Limb (tissue), 2 donors: Measurements from ENCODE around the gene GNG5.
"Not testable (repeated sequence)": the region's sequence is repeated elsewhere in the genome, so short reads cannot be mapped to it uniquely, and the experiment has no call there.

Source experiments
- DNase-seq, 2 donors: peaks; one replicate each; pipeline ENCODE4 v3.0.0-alpha.2; 2016; ENCODE audit errors: extremely low spot score in 2 of 2

The GNG5 gene

DNA sequence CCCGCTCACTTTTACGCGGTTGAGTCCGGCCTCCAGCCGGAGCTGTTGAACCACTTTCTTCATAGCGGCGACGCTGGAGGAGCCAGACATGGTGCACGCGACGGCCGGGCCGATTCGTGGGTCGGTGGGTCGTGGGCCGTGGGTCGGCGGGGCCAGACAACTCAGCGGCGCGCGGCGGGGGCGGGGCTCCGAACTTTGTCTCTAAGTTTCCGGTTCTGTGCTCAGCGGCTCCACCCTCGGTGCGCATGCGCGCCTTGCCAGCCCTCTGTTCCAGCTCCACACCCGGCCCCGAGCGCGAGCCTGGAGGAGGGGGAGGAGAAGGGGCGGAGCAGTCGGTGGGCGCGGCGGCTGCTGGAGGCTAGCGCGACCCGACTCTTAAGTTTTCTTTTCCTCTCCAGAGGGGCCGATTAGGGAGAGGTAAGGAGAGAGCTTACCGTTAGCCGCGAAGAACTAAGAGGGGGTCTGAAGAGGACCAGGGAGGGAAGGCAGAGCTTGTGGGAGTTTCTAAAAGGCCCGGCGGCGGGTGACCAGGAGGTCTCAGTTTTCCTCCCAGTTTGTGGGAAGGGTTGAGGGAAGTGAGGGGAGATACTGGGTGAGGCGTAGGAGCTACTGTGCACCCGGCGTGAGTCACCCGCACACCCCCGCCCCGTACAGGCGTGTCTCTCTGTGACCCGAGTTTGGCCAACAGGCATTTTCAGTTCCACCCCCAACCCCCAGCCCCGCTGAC, at the start of gene GNG5, which contains the start of gene SPATA1:
Gene GNG5 (minus strand): TSS at position 580 of the 727 bp plus-strand sequence. CDS start 490 bp downstream, at position 90.
Gene SPATA1 (plus strand): TSS at position 385 of the 727 bp plus-strand sequence. CDS start 9,974 bp downstream, outside the sequence.
- DNase-seq: peak; percentile 98

- DNase-seq: no peak
Measured at GRCh38 chr1:84550826-84551225, 44.4 kb upstream of the GNG5 start.

- no peak for DNase-seq
Measured at GRCh38 chr1:84541679-84542078, 35.3 kb upstream of the GNG5 start.

DNA sequence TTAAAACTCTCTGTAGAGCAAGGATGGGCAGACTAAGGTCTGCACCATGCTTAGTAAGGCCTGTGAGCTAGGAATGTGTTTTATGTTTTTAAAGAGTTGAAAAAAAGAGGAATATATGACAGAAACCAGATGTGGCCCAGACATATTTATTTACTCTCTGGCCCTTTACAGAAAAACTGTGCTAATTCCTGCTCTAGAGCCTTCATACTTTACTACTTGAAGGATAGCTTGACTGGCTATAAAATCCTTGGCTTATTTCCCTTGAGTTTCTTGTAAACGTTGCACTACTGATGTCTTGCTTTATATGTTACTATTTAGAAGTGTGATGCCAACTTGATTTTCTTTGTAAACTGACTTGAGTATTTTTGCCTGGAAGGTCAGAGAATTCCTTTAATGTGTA, 34.4 kb upstream of the GNG5 start:
- DNase-seq: no peak

DNA sequence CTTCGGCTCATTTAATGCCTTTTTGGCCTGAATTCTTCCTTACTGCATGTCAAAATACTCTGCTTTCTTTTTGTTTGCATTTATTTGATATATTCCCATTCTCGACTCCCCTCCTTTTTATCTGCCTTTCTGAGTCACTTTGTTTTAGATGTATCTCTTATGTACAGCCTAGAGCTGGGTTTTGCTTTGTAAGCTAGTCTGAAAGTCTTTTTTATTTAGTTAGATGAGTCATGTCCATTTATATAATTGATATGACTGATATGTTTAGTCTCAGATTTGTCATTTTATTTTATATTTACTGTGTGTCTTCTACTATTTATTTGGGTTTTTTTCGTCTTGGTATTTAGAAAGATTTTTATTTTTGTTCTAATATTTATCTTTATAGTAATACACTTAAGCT, 33.6 kb upstream of the GNG5 start:
- no peak for DNase-seq

GRCh38 chr1:84538599-84538998, 32.2 kb upstream of the GNG5 start:
- DNase-seq: no peak

DNA sequence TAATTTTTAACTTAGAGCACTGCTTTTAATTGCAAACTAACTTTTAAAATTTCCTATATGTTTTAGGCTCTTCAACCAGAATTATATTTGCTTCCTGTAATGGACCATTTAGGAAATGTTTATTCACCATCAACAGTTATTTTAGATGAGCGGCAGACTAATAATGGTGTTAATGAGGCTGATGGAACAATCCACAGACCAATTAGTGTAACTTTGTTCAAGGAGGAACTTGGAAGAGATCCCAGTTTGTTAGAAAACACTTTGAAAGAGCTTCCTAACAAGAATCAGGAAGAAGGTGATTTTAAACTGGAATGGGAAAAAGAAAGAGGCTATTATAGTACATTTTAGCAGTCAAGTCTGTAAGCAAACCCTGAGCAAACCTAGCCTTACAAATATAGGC, 19.4 kb upstream of the GNG5 start:
- no peak for DNase-seq

DNA sequence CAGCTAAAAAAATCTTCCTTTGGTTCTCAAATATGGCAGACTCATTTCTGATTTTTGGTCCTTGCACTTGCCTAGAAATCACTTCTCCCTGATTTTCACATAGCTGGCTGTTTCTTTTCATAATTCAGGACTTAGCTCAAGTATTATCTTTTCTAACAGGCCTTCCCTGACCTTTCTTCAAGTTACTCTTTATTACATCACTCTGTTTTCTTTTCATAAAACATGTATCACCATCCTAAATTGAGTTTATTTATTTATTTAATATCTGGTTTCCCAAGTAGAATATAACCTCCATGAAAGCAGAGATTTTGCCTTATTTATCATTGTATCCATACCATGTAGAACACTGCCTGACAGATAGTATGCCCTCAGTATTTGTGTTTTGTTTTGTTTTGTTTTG, 18.2 kb upstream of the GNG5 start:
- DNase-seq: no peak

GRCh38 chr1:84510668-84511067, 4.3 kb upstream of the GNG5 start:
- DNase-seq: no peak

- DNase-seq: no peak
Measured at GRCh38 chr1:84510165-84510564, 3.8 kb upstream of the GNG5 start.

- DNase-seq: no peak
Measured at GRCh38 chr1:84509029-84509428, 2.6 kb upstream of the GNG5 start.

DNA sequence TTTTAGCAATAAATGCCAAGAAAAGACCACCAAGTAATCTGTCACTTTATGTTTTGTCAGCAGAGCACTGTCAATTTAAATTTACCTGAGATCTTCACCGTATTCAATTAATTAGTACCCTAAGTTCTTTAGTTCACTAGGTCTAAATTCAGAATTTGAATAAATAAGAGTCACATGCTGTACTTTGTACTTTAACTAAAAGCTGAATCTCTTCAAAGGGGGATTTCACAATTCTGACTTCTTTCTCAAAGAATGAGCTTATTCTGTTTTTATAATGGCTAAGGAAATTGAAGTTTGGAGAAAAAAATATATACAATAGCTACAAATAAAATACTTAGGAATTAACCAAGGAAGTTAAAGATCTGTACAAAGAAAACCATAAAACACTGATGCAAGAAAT, 2.1 kb upstream of the GNG5 start:
- DNase-seq: no peak

DNA sequence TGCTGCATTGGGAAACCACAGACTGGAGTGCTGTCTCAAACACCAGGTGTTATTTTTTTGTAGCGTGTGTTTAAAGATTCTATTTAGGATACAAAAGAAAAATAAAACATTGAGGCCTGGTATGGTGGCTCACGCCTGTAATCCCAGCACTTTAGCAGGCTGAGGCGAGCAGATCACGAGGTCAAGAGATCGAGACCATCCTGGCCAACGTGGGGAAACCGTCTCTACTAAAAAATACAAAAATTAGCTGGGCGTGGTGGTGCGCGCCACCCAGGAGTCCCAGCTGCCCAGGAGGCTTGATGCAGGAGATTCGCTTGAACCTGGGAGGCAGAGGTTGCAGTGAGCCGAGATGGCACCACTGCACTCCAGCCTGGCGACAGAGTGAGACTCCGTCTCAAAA, 1.5 kb upstream of the GNG5 start:
- DNase-seq: not testable (repeated sequence)

GRCh38 chr1:84506729-84507453, 510 bp upstream of the GNG5 start:
- no peak for DNase-seq

- DNase-seq: peak in 1 of 2 donors; percentile 57
Measured at GRCh38 chr1:84505493-84506001, 834 bp downstream of the GNG5 start.

DNA sequence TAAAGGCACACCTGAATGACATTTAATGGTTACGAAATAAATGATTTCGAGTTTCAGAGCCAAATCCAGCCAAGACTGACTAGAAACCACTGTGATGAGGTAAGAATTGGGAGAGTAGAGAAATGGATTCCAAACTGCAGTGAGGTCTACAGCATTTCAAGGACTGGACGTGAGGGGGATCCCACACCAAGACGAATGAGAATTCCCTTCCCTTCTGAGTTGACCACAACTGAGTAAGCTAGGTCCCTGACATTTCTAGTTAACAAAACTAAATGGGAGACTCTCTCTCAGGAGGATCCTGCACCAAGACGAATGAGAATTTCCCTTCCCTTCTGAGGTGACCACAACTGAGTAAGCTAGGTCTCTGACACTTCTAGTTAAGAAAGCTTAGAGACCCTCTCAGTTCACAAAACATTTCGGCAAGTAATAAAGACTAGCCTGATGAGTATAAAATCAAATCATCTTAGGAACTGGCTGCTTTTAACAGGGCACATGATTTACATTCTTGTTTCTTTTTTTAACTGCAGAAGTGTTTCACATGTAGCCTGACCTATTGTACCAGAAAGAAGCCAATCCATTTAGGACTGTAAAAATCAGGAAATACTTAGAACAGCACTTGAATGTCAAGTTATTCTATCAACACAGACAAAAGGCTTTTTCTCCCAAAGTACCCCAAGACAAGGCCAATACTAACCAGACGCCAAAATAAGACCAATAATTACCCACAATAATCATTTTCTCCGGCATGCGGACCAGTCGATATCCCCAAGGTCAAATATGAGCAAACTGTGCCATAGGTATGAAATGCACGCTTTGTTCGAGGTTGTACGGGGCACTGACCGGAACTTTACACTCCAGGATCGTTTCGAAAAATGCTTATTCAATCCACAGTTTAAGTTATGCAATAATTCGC, 1.5 kb downstream of the GNG5 start:
- no peak for DNase-seq

- DNase-seq: no peak
Measured at GRCh38 chr1:84502927-84503326, 3.5 kb downstream of the GNG5 start.

- no peak for DNase-seq
Measured at GRCh38 chr1:84497631-84498275, 8.6 kb downstream of the GNG5 start.

DNA sequence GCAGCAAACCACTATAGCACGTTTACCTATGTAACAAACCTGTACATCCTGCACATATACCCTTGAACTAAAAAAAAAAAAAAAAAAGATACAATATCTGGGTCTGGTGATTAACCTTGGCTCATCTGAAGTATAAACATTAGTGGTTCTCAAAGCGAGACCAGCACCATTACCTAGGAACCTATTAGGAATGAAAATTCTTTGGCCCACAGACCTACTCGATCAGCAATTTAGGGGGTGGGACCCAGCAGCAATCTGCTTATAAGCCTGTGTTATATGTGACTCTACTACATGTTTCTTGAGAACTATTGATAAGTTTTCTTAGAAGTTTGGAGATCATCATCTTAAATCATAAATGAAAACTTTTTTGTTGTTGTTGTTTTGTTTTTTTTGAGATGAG, 9.9 kb downstream of the GNG5 start:
- DNase-seq: no peak

DNA sequence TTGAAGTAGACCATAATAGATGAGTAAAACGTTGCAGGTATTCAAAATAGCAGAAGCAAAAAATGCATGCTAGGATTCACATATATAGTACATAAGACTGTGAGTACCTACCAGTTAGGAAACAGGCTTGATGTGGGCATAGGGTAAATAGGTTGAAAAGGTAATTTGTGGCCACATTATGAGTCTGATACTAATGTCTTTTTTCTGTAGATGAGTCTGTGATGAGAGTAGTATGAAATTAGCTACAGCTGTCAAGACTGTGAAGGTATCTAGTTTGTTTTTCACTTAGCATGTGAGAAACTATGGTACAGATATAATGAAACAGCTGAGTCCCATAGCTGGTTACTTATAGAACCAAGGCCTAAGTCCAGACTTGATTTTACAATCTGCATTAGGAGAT, 12.6 kb downstream of the GNG5 start:
- DNase-seq: no peak

DNA sequence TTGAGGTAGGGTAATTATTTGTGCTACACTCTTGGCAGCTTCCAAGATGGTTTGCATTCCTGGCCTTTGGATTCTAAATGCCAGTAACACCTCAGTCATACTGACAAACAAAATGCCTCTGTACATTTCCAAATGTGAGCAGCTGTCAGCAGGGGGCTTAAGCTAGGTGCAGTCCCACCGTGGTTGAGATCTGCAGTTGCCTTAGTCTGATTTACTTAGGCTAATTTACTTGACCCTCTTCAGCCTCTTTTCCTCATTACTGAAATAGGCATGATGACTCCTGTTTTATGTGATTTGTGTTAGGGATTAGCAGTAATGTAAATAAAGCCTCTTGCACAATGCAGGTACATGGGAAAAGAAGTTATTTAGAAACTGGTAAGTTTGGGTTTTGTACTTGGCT, 13.7 kb downstream of the GNG5 start:
- DNase-seq: no peak
